CMK (cell line): ENCODE results near the gene EXOSC6.
"Not testable (repeated sequence)": the region's sequence is repeated elsewhere in the genome, so short reads cannot be mapped to it uniquely, and the experiment has no call there.

Experiments used
- DNase-seq: peaks from one replicate; pipeline ENCODE4 v3.0.0-alpha.2; 2010; ENCODE audit warnings: low read depth

EXOSC6 gene

DNA sequence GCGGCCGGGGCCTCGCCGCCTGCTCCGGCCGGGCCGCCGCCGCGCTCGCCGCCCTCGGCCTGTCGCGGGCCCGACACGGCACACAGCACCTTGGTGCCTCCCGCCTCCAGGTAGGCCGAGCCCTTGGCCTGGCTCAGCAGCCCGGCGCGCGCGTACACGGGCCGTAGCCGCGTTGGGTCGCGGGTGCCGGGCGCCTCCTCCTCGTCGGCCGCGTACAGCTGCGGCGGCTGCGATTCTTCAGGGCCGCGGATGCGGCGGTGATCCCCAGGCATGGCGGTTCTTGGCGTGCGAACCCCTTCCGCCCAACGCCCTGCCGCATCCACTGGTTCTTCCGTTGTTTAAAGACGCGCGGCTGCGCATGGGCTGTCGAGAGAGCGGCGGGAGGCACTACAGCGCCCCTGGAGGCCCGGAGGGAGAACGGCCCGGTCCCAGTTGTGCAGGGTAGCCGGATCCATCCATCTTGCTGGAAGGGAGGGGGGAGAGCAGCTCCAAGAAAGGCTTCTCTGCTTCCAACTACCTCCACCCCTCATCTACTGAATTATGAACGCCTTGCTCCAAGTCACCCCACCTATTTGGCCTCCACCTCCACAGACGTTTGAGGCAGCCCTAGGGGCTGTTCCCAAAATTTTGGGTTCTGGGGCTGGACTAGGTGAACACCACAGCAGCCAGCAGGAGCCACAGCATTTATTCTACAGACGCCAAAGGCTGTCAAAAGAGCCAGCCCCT is at the start of gene EXOSC6:
TSS of gene EXOSC6 (minus strand) at position 312 of the 726 bp plus-strand sequence. CDS start at position 272, 40 bp downstream.
- DNase-seq = peak; percentile 86

DNA sequence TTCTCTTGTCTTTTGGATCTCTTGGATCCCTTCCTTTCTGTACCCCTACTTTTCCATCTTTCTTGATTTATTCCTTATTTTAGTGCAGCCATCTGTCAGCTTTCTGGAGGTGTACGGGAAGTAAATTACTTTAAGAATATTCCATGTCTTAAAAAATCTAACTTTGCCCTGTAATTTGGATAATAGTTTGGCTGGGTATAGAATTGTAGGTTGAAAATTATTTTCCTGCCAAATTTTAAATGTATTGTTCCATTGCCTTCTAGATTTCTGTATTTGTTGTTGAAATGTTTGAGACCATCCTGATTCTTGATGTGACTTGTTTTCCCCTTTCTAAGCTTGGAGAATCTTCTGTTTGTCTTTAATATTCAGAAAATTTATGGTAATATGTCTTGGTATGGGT is 49.4 kb upstream of the EXOSC6 start:
- no peak for DNase-seq

DNA sequence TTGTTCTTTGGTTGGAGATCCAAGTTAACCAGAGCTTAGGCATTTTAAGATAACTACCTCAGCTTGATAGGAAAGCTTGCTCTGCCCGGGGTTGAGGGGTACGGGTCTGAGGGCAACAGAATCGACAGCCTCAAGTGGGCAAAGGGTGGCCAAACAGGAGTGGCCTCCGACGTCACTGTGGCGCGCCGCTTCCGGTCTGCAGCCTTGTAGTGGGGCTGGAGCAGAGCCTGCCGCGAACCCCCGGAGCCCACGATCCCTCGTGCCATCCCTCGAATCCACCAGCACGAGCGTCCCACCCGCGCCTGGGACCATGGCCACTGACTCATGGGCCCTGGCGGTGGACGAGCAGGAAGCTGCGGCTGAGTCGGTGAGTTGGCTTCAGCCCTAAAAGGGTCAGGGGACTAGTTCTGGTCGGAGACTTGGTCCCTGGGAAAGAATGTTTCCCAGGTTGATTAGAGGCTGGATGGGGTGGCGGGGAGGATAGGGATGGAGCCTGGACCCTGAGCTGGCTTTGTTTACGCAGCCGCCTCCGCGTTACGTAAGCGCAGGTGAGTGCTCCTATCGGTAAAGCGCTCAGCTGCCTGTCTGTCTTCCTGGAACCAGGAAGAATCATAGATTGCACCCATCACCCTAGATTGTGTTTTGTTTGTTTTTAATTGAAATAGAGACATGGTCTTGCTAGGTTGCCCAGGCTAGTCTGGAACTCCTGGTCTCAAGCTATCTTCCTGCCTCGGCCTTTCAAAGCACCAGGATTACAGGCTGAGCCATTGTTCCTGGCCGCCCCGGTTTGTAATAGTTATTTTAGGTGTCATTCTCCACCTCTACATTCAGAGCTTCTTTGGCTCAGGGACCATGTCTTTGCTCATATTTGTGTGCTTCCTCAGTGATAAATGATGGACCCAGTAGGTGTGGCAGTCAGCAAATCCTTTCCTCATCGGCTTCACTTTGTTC is 47.5 kb upstream of the EXOSC6 start, which contains the start of gene DDX19B:
TSS of gene DDX19B (plus strand) at position 199 of the 951 bp plus-strand sequence. CDS start at position 311, 112 bp downstream.
- peak; percentile 68 for DNase-seq

DNA sequence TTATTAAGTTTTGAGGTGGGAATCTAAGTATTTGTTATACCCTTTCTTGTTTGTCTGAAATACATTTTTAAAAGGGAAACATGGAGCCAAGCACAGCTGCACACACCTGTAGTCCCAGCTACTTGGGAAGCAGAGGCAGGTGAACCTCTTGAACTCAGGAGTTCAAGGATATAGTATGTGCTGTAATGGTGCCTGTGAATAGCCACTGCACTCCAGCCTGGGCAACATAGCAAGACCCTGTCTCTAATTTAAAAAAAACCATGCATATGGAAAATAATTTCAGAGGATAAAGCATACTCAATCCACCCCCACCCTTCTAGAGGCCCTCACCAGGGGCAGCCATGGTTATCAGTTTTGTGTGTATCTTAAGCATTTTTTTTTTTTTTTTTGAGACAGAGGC is 43.9 kb upstream of the EXOSC6 start:
- DNase-seq = no peak

DNA sequence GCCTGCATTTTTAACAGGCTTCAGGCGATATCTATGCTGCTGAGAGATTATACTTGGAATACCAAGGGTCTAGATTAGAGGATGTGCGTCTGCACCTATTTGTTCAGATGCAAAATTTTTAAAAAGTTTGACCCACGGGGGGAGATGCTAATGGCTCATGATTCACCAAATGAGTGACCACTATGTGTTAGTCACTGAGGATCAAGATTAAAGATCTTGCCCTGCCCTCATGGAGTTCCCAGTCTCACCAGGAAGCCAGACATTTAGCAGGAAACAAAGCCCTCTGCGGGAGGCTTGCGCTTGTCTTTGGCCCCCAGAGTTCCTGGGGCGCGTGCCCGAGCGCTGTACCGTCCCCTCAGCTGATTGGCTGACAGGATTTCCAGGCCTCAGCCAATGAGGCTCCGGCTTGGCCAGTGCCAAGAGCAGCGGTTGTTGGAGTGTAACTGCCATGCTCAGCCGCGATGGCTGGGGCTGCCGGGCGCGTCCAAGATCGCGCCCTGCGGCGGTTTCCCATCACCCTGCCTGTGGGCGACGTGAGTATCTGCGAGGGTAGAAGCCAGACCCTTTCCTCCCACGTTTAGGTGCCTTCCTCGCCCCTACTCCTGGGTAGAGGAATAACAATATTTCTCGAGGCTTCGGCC is 42.8 kb upstream of the EXOSC6 start:
- no peak for DNase-seq

DNA sequence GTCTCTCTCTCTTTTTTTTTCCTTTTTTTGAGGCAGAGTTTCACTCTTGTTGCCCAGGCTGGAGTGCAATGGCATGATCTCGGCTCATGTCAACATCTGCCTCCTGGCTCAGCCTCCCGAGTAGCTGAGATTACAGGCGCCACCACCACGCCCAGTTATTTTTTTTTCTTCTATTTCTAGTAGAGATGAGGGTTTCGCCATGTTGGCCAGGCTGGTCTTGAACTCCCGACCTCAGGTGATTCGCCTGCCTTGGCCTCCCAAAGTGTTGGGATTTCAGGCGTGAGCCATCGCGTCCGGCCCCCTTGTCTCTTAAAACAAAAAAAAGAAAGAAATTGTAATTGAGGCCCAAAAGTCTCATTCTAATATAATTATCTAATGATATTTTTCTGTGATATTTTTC is 40.4 kb upstream of the EXOSC6 start:
- DNase-seq = not testable (repeated sequence)

DNA sequence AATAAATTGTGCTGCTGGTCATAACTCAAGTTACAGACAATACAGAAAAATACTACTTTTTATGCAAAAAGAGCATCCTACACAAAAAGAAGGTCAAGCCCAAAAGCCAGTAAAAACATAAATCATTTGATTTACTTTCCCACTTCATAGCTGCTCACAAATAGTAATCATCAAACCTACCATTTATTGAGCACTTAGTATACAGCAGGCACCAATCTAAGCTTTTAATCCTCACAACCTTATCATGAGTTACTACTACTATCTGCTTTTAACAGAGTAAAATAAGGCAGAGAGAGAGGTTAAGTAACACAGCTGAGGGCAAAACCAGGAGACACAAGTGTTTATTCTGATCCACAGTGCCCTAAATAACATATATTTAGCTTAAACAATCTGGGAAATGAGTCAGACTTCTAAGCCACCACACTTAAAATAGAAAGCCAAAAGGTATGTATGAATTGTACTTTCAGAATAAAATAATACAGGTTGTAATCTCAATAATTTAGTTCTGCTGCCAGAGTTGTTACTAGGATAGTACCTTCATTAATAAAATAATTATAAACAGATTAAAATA is 39.3 kb upstream of the EXOSC6 start:
- DNase-seq = no peak

DNA sequence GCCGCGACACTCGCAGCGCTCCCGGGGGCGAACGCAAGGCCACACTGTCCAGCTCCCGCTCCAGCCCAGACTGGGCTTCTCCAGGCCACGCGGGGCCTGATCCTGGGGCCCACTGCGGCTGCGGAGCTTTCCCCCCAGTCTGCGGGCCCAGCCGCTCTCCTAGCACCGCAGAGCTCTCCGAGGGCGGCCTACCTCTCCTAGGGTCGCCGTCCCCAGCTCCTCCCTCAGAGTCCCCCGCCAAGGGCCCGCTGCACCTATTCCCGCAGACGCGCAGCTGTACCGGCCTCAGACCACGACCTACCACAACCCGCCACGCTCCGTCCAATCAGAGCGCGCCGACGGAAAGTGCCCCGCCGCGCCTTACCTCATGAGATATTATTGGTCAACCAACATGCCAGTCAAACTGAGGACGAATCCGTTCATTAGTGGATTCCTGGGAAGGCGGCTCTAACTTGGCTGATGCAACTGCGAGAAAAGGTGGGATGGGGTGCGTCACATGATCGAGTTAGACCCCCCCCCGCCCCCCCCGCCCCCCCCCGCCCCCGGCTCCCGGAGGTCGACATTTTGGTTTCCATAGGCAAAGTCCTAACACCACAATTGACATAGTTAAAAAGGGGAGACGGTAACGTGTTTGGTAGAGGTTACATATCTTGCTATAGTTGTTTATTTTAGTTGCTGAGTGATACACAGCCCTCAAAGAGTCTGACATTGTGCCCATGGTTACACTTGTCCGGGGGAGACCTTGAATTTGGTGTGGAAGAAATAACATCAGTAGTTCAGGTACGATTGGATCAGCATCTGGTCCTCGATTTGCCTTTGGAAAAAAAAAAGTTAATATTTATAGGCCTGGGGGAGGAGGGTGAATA is 37.7 kb upstream of the EXOSC6 start, which contains the start of gene AARS1:
TSS of gene AARS1 (minus strand) at position 278 of the 866 bp plus-strand sequence. CDS start 6,743 bp downstream, outside the sequence.
- DNase-seq = peak; percentile 99

DNA sequence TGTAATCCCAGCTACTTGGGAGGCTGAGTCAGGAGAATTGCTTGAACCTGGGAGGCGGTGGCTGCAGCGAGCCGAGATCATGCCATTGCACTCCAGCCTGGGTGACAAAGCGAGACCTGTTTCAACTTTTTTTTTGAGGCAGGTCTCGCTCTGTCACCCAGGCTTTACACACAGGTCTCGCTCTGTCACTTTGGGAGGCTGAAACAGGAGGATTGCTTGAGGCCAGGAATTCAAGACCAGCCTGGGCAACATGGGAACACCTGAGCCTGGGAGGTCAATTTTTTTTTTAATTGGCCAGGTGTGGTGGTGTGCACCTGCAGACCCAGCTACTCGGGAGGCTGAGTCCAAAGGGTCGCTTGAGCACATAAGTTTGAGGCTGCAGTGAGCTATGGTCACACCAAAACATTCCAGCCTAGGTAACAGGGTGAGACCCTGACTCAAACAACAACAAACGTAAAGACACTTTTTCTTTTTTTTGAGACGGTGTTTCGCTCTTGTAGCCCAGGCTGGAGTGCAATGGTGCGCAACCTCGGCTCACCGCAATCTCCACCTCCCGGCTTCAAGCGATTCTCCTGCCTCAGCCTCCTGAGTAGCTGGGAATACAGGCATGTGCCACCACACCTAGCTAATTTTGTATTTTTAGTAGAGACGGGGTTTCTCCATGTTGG is 35.7 kb upstream of the EXOSC6 start:
- not testable (repeated sequence) for DNase-seq

DNA sequence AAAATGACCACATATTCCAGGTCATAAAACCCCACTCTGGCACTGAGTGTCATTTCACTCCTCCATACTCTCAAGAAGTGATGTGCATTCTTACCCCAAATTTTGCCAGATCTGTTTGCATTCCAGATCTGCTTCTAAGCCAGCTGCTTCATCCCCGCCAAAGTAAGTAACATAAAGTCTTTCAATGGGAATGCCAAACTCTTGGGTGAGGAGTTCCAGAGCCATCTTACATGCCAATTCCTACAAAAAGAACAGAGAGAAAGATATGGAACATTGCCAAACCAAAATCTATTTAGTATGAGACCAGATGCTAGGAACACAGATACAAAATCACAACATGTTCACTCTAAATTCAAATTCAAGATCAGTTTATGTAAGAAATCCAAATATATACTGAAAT is 24.7 kb upstream of the EXOSC6 start:
- DNase-seq = no peak

DNA sequence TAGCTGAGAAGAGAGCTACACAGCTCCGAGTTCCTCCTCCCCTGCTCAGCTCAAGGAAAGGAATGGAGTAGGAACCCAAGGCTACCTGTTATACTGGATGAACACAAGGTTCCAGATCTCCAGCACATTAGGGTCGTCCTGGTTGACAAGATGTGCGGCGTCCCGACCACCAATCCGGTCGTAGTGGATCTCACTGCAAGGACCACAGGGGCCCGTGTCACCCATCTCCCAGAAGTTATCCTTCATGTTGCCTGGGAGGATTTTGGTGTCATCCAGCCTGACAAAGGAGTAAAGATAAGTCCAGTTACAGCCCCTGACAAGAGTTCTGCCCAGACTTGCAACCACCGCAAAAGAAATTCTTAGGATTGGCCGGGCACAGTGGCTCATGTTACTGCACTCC is 20.0 kb upstream of the EXOSC6 start:
- DNase-seq = no peak

DNA sequence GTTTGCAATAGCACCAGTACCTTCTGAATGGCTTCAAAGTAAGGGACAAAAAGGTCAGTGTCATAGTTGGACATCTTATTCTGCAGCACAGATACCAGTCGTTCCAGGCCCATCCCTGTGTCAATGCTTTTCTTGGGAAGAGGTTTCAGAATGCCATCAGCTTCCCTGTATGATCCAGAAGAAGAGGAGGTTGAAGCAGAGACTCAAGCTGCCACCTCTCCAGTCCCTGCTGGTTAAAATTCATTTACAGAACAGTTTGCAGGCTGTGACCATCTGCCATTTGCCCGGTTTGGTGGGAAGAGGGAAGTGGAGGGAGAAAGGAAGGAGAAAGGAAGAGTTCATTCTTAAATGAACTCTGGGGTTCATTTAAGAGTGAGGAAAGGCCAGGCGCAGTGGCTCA is 18.4 kb upstream of the EXOSC6 start:
- DNase-seq = no peak

DNA sequence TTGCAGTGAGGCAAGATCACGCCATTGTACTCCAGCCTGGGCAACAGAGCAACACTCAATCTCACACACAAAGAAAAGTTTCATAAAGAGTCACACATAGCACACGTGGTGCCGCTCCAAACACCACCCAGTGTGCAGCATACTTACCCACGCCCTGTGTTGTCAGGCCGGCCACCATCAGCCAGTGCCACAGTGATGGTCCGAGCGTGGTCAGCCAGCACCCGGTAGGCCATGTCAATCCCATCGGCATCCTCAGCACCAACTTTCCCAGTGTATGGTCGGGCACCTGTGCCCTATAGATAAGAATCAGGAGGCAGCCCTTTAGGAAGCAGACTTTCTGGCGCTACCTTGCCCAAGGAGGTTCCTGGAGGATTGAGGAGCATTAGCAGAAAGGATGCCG is 17.7 kb upstream of the EXOSC6 start:
- no peak for DNase-seq

DNA sequence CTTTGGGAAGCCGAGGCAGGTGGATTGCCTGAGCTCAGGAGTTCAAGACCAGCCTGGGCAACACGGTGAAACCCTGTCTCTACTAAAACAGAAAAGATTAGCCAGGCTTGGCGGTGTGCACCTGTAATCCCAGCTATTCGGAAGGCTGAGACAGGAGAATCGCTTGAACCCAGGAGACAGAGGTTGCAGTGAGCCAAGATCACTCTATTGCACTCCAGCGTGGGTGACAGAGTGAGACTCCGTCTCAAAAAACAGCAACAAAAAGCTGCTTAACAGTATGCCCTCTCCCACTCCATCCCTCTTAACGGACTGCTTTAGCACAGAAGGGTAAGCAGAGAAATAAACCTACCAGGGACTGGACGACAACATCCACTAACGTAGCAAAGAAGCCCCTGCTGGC is 16.2 kb upstream of the EXOSC6 start:
- not testable (repeated sequence) for DNase-seq

DNA sequence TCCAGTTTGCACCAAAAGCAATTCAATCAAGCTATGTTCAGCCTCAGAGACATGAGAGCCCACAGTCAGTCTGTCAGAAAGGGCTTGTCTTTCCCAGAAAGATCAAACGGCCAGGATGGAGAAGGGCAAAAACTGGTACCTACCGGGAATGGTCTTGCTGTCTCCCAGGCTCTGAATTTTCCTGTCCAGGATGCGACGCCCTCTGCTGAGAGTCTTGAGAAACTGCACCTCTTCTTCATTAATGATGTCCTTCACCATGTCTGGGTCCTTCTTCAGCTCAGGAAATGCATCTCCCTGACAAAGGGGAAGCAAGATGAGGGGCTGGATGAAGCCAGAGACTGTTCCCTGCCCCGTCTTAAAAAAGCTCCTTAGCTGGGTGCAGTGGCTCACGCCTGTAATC is 15.8 kb upstream of the EXOSC6 start:
- no peak for DNase-seq

DNA sequence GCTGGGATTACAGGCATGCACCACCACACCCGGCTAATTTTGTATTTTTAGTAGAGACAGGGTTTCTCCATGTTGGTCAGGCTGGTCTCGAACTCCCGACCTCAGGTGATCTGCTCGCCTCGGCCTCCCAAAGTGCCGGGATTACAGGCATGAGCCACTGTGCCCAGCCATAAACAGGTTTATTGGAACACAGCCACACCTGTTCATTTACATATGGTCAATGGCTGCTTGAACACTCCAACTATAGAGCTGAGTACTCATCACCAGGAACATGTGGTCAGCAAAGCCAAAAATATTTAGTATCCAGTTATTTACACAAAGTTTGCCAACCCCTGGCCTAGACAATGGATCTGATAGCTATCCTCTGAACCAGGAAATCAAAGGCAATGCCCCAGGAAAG is 8.2 kb upstream of the EXOSC6 start:
- DNase-seq = not testable (repeated sequence)

DNA sequence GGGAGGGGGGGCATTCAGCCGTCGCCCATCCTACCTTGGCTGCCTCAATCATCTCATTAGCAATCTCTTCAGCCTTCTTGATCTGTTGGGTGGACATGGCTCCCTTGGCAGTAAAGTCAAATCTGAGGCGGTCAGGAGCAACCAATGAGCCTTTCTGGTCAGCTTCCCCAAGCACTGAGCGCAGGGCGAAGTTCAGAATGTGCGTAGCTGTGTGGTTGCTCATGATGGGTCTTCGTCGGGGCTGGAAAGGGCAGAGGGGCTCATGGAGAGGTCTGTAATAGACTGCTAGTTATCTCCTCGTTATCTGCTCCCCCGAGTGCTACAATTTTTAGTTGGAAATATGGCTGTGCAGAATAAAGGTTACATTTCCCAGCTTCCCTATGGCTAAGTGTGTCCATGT is 7.2 kb upstream of the EXOSC6 start:
- no peak for DNase-seq

DNA sequence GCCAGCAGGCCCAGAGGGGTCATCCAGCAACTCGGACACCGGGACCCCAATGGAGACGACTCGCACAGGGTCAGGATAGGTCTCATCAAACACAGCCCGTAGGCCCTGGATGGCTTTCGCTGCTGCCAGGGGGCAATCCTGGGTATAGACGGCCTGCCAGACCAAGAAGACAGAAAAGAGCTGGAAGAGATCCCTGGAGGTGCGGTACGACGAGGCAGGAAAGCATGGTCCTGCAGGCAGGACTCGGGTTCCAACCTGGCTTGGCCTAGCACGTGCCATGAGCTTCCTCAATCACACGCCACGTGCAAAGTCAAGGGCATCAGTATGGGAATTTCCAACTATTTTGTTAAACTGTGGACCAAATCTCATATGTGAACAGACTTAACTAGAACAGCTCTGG is 6.3 kb upstream of the EXOSC6 start:
- DNase-seq = no peak

DNA sequence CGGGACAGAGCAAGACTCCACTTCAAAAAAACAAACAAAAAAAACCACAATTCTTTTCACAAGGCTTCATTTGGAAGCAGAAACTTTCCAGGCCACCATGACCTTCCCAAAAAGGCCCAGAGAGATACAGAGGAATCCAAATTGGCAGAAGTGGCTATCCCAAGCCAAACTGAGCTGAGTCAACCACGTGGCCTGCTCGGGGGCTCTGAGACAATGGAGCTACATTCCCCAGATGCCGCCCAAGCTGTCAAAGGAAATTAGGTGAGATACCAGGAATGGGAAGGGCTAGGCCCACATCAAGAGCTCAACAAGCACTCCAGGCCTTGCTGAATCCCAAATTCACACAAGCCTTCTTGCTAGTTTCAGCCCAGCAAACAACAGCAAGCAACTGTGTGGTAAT is 5.7 kb upstream of the EXOSC6 start:
- no peak for DNase-seq

DNA sequence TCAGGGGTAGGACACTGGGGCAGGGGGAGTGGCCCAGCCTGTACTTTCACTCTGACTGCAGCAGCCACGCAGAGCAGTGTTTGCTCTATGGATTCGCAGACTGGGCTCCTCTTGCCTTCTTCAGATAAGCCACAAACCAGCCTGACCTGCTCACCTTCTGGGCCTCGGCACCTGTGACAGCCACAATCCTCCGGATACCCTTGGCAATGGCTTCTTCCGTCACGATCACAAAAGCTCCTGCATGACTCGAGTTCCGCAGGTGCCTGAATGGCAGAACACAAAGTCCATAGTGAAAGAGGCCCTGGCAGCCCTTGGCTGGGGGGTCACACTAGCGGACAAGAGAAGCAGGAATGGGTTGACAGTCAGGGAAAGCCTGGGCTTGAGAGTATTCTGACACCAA is 3.8 kb upstream of the EXOSC6 start:
- DNase-seq = no peak

DNA sequence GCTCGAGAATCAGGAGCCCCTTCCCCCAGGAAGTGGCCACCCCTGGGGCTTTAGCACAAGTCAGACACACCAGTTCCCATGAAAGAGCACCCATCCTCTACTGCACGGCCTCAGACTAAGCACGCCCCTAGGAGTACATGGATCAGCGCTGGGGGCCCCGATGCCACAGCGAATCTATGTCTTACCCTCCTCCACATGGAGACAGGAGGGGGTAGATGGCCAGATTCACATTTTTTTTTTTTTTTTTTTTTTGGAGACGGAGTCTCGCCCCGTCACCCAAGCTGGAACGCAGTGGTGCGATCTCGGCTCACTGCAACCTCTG is 3.2 kb upstream of the EXOSC6 start:
- no peak for DNase-seq
